ENCODE results near the gene CRK.

Gene CRK

DNA sequence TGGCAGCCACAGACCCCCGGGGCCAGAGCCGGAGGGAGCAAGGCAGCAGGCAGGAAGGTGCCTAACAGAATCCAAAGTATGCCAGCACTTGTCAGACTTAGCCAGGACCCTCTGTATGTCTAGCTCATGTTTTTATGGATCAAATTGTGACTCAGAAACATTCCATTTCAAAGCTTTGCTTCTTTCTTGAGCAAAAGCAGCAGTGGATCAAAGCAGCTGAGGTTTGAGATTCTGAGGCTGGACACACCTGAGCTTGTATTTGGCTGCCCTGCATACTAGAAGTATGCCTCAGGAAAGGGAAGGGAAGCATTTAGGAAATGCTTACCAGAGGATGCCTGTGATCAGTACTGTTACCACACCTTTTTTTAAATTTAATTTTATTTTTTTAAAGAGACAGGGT, 42.2 kb upstream of the CRK start (continued):
- TF ChIP-seq, protein P1, sequence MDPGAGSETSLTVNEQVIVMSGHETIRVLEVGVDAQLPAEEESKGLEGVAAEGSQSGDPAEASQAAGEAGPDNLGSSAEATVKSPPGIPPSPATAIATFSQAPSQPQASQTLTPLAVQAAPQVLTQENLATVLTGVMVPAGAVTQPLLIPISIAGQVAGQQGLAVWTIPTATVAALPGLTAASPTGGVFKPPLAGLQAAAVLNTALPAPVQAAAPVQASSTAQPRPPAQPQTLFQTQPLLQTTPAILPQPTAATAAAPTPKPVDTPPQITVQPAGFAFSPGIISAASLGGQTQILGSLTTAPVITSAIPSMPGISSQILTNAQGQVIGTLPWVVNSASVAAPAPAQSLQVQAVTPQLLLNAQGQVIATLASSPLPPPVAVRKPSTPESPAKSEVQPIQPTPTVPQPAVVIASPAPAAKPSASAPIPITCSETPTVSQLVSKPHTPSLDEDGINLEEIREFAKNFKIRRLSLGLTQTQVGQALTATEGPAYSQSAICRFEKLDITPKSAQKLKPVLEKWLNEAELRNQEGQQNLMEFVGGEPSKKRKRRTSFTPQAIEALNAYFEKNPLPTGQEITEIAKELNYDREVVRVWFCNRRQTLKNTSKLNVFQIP (CRISPR knock-in tag; IDR thresholded peaks at IDR 0.05; ENCODE audit: borderline replicate concordance, low read depth) = no peak
- TF ChIP-seq ARNTL (CRISPR knock-in tag; IDR thresholded peaks at IDR 0.05; ENCODE audit: borderline replicate concordance, low read depth) (no peak), GLIS3 (CRISPR knock-in tag; IDR thresholded peaks at IDR 0.05) (no peak), BACH2 (CRISPR knock-in tag; IDR thresholded peaks at IDR 0.05; ENCODE audit: borderline replicate concordance) (no peak)

DNA sequence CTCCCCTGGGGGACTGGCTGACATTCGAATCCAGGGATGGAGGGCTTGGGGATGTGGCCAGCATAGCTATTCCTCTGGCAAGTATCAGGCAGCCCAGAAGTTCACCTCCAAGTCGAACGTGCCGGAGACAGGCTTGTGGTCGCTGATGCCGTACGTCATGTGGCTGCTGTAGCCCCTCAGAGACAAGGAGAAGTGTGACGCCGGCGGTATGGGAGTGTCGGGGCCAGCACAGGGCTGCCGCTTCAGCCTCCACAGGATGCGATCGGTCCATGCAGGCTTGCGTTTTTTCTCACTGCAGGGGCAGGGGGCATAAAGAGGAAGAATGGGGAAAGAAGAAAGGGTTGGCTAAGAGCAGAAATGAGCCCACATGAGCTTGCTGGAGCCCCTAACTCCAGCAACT, 41.8 kb upstream of the CRK start:
- TF ChIP-seq, protein P2, sequence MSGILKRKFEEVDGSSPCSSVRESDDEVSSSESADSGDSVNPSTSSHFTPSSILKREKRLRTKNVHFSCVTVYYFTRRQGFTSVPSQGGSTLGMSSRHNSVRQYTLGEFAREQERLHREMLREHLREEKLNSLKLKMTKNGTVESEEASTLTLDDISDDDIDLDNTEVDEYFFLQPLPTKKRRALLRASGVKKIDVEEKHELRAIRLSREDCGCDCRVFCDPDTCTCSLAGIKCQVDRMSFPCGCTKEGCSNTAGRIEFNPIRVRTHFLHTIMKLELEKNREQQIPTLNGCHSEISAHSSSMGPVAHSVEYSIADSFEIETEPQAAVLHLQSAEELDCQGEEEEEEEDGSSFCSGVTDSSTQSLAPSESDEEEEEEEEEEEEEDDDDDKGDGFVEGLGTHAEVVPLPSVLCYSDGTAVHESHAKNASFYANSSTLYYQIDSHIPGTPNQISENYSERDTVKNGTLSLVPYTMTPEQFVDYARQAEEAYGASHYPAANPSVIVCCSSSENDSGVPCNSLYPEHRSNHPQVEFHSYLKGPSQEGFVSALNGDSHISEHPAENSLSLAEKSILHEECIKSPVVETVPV (CRISPR knock-in tag; IDR thresholded peaks at IDR 0.05) = no peak
- TF ChIP-seq GLIS3 (CRISPR knock-in tag; IDR thresholded peaks at IDR 0.05) = no peak
- TF ChIP-seq, protein P1 (CRISPR knock-in tag; IDR thresholded peaks at IDR 0.05; ENCODE audit: borderline replicate concordance, low read depth) = no peak
- TF ChIP-seq ZNF70 (CRISPR knock-in tag; IDR thresholded peaks at IDR 0.05) = no peak
- TF ChIP-seq ISL1 (CRISPR knock-in tag; IDR thresholded peaks at IDR 0.05) = no peak
- no peak for TF ChIP-seq ZNF8 (CRISPR knock-in tag; IDR thresholded peaks at IDR 0.05)
- TF ChIP-seq, protein P3, sequence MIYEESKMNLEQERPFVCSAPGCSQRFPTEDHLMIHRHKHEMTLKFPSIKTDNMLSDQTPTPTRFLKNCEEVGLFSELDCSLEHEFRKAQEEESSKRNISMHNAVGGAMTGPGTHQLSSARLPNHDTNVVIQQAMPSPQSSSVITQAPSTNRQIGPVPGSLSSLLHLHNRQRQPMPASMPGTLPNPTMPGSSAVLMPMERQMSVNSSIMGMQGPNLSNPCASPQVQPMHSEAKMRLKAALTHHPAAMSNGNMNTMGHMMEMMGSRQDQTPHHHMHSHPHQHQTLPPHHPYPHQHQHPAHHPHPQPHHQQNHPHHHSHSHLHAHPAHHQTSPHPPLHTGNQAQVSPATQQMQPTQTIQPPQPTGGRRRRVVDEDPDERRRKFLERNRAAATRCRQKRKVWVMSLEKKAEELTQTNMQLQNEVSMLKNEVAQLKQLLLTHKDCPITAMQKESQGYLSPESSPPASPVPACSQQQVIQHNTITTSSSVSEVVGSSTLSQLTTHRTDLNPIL (CRISPR knock-in tag; IDR thresholded peaks at IDR 0.05; ENCODE audit: low read depth) = no peak
- TF ChIP-seq TOX (CRISPR knock-in tag; IDR thresholded peaks at IDR 0.05; ENCODE audit: borderline replicate concordance) = no peak
- no peak for TF ChIP-seq ZC3H10 (CRISPR knock-in tag; IDR thresholded peaks at IDR 0.05)
- TF ChIP-seq ZFP30 (CRISPR knock-in tag; IDR thresholded peaks at IDR 0.05) = no peak
- TF ChIP-seq OSR1 (CRISPR knock-in tag; IDR thresholded peaks at IDR 0.05) = no peak
- no peak for TF ChIP-seq SNAI2 (CRISPR knock-in tag; IDR thresholded peaks at IDR 0.05)
- TF ChIP-seq ZFP3 (CRISPR knock-in tag; IDR thresholded peaks at IDR 0.05) = no peak
- no peak for TF ChIP-seq CSDC2 (CRISPR knock-in tag; IDR thresholded peaks at IDR 0.05)
- TF ChIP-seq, protein P4, sequence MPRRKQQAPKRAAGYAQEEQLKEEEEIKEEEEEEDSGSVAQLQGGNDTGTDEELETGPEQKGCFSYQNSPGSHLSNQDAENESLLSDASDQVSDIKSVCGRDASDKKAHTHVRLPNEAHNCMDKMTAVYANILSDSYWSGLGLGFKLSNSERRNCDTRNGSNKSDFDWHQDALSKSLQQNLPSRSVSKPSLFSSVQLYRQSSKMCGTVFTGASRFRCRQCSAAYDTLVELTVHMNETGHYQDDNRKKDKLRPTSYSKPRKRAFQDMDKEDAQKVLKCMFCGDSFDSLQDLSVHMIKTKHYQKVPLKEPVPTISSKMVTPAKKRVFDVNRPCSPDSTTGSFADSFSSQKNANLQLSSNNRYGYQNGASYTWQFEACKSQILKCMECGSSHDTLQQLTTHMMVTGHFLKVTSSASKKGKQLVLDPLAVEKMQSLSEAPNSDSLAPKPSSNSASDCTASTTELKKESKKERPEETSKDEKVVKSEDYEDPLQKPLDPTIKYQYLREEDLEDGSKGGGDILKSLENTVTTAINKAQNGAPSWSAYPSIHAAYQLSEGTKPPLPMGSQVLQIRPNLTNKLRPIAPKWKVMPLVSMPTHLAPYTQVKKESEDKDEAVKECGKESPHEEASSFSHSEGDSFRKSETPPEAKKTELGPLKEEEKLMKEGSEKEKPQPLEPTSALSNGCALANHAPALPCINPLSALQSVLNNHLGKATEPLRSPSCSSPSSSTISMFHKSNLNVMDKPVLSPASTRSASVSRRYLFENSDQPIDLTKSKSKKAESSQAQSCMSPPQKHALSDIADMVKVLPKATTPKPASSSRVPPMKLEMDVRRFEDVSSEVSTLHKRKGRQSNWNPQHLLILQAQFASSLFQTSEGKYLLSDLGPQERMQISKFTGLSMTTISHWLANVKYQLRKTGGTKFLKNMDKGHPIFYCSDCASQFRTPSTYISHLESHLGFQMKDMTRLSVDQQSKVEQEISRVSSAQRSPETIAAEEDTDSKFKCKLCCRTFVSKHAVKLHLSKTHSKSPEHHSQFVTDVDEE (CRISPR knock-in tag; IDR thresholded peaks at IDR 0.05) = no peak
- TF ChIP-seq ZNF565 (CRISPR knock-in tag; conservative IDR thresholded peaks at IDR 0.05; ENCODE audit: low read depth) = no peak
- no peak for TF ChIP-seq RARB (CRISPR knock-in tag; IDR thresholded peaks at IDR 0.05)
- TF ChIP-seq TCF4 (CRISPR knock-in tag; IDR thresholded peaks at IDR 0.05; ENCODE audit: borderline replicate concordance) = no peak
- no peak for ATAC-seq

DNA sequence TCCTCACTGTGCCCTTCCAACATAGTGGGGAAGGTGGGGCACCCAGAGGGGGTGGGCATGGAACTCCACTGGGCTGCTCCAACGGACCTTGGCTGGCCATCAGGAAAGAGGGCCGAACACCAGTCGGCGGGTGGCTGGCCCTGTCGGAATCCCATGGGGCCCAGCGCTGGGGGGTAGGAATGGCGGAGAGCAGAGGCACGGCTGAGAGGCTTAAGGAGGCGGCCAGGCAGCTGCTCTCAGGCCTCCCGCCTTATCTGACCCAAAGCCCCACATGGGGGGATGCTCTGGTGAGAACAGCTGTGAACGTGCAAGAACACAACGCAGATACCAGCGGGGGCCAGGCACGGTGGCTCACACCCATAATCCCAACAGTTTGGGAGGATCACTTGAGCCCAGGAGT, 40.8 kb upstream of the CRK start:
- TF ChIP-seq BACH2 (CRISPR knock-in tag; IDR thresholded peaks at IDR 0.05; ENCODE audit: borderline replicate concordance) = no peak
- TF ChIP-seq SNAI2 (CRISPR knock-in tag; IDR thresholded peaks at IDR 0.05) = no peak
- TF ChIP-seq, protein P2 (CRISPR knock-in tag; IDR thresholded peaks at IDR 0.05) = no peak
- no peak for TF ChIP-seq ZNF8 (CRISPR knock-in tag; IDR thresholded peaks at IDR 0.05)
- no peak for TF ChIP-seq OSR1 (CRISPR knock-in tag; IDR thresholded peaks at IDR 0.05)
- TF ChIP-seq, protein P3 (CRISPR knock-in tag; IDR thresholded peaks at IDR 0.05; ENCODE audit: low read depth) = no peak
- TF ChIP-seq ZNF70 (CRISPR knock-in tag; IDR thresholded peaks at IDR 0.05) = no peak
- no peak for TF ChIP-seq ISL1 (CRISPR knock-in tag; IDR thresholded peaks at IDR 0.05)
- no peak for TF ChIP-seq ARNTL (CRISPR knock-in tag; IDR thresholded peaks at IDR 0.05; ENCODE audit: borderline replicate concordance, low read depth)
- TF ChIP-seq GLIS3 (CRISPR knock-in tag; IDR thresholded peaks at IDR 0.05) = no peak
- no peak for TF ChIP-seq ZFP3 (CRISPR knock-in tag; IDR thresholded peaks at IDR 0.05)
- TF ChIP-seq, protein P1 (CRISPR knock-in tag; IDR thresholded peaks at IDR 0.05; ENCODE audit: borderline replicate concordance, low read depth) = no peak
- TF ChIP-seq ZFP30 (CRISPR knock-in tag; IDR thresholded peaks at IDR 0.05) = no peak
- no peak for ATAC-seq

All from SK-N-SH treated with all-trans-retinoic acid at 6 μM for 48 hours (cell line).